Measurements from ENCODE around the gene ZC3H8.

The ZC3H8 gene

GRCh38 chr2:112194482-112194881, 60.4 kb downstream of the ZC3H8 start:
- no peak for DNase-seq

DNA sequence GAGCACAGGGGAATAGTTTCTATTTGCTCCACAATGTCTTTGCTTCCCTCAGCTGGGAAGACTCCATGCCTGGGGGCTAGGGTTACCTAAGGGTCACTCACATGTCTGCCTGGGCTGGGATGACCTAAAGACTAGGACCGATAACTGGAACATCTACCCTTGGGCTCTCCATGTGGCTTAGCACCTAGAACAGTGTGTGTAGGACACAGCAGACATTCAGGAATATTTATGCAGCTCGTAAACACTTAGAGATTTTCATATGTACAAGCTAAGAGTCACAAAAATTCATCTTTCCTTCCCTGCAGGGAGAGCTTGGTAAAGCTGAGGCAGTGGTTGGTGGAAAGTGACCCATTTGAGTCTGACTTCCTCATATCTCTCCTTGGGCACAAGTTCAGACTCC, 60.8 kb downstream of the ZC3H8 start:
- DNase-seq: no peak

- DNase-seq: peak; percentile 15
Observed at GRCh38 chr2:112189001-112189556, 65.8 kb downstream of the ZC3H8 start.

GRCh38 chr2:112187805-112188596, 66.8 kb downstream of the ZC3H8 start:
- DNase-seq: peak; percentile 86

DNA sequence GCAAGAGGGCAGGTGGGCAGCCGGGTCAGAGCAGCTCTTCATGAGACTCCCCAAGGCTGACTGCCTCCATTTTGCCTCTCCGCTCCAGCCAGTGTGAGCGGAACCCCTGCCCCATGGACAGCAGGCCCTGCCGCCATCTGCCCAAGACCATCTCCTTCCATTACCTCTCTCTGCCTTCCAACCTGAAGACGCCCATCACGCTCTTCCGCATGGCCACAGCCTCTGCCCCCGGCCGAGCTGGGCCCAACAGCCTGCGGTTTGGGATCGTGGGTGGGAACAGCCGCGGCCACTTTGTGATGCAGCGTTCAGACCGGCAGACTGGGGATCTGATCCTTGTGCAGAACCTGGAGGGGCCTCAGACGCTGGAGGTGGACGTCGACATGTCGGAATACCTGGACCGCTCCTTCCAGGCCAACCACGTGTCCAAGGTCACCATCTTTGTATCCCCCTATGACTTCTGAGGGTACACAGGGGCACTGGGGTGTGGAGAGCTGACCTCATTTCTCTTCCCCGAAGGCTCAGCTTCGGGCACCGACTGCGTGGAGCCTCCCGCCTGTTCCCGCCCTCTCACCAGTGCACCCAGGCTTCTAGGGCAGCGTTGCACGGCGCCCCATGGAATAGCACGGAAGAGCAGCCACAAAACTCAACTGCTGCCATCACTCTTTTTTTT, 67.7 kb downstream of the ZC3H8 start:
- DNase-seq: no peak

GRCh38 chr2:112185131-112185530, 69.7 kb downstream of the ZC3H8 start:
- DNase-seq: no peak

- no peak for DNase-seq
Observed at GRCh38 chr2:112184121-112184520, 70.7 kb downstream of the ZC3H8 start.

GRCh38 chr2:112183327-112184025, 71.4 kb downstream of the ZC3H8 start:
- DNase-seq: no peak

DNA sequence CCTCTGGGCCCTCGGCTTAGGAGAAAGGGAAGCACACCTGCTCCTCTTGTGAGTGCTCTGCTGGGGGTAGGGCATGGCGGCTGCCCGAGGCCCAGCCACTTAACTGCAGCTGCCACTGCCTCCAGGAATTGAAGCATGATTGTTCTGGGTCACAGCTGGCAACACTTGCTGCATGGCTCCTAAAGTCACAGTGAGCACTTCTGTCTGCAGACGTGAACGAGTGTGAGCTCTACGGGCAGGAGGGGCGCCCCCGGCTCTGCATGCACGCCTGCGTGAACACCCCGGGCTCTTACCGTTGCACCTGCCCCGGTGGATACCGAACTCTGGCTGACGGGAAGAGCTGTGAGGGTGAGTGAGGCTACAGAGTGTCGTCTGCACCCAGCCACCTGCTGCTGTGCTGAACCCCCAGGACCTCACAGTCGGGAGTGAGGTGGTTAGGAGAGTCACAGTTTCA, 72.2 kb downstream of the ZC3H8 start:
- peak; percentile 53 for DNase-seq

DNA sequence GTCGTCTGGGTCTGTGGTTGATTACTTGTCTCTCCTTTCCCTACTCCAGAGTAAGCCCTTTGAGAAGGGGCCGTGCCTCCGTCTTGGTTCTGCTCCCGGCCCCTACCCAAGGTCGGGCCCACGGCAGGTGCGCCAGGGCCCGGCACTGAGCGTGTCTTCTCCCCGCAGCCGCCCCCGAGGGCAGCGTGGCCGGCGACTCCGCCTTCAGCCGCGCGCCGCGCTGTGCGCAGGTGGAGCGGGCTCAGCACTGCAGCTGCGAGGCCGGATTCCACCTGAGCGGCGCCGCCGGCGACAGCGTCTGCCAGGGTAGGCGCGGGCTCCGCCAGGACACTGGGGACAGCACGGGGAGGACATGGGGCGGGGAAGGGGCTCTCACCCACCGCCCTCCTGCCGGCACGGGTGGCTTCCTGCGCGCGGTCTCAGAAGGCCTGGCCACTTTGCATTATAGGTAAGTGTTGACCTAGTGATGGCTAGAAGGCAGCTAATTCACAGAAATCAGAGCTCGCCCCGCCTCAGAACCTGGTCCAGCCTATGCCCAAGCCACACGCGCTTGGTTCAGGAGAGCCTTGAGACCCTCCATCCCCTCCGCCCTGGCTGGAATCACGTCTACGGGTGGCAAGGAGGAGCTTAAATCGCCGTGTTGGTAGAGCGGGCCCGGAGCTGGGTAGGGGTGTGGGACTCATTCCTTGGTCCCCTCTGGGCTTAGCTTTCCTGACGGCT, 73.1 kb downstream of the ZC3H8 start:
- DNase-seq: peak; percentile 65

DNA sequence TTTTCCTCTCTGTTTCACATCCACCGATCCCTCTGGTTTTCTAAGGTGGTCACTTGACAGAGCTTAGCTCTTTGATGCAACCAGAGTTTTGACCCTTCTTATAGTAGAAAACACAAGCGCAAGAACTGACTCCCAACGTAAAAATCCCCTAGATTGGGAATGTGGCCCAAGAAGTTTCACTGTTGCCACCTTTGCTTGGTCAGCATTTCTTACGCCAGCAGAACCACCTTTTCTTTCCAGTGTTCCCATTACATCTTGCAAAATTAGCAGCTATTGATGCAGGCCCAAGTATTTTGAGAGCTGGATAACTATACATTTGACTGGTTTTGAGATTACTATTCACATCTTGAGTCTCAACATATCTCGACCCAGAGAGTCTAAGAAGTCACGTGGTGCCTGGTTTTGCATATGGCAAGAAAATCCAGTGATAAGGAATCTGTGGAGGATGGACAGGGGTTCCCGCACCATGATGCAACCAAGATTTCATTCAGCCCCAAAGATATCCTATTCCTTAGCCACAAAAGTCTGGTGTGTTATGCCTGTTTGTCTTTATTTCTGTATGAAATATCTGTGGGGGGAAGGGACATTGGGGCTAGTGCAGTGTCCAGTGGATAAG, 78.8 kb downstream of the ZC3H8 start:
- no peak for DNase-seq

GRCh38 chr2:112175333-112175732, 79.5 kb downstream of the ZC3H8 start:
- no peak for DNase-seq

GRCh38 chr2:112174383-112174782, 80.5 kb downstream of the ZC3H8 start:
- no peak for DNase-seq

DNA sequence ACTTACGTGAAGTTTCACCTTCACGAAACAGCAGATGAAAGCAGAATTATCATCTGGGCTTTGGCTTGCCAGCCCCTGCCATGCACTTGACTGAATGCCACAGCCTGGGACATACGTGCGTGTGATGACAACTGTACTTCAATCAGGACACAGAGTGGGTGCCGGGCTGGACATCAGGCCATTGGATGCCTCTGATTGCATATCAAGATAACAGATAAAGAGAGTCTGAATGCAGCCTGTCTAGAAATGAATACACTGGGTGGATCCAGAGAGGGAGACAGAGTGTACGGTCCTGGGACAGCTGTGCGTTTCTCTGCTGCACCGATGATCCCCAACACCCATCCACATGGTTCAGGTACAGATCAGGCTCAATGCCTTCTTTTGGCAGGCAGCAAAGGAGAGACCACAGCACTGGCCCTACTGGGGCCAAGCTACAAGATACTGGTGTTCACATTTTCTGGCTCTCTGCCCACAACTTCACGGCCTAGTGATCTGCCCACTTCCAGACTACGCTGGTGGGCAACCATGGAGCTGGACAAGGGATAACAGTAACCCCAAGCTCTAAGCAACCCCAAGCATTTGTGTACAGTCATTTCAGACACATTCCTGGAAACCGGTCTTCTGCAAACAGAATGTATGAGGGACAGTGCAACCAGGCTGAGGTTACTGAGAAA, 81.1 kb downstream of the ZC3H8 start:
- DNase-seq: no peak

DNA sequence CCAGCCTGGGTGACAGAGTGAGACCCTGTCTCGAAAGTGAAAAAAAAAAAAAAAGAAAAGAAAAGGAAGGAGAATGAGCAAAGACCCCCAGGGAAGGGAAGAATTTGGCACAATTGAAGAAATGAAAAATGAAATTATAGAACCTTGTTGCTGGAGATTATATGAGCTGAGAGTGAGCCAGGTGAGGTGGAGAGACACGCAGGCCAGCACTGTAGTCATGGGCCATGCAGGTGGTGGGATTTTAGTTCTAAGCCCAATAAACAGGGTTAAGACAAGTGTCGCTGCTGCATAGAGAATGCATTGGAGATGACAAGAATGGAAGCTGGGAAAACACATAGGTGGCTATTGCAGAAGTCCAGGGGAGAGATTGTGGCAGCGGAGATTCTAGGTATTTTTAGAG, 84.3 kb downstream of the ZC3H8 start:
- no peak for DNase-seq

DNA sequence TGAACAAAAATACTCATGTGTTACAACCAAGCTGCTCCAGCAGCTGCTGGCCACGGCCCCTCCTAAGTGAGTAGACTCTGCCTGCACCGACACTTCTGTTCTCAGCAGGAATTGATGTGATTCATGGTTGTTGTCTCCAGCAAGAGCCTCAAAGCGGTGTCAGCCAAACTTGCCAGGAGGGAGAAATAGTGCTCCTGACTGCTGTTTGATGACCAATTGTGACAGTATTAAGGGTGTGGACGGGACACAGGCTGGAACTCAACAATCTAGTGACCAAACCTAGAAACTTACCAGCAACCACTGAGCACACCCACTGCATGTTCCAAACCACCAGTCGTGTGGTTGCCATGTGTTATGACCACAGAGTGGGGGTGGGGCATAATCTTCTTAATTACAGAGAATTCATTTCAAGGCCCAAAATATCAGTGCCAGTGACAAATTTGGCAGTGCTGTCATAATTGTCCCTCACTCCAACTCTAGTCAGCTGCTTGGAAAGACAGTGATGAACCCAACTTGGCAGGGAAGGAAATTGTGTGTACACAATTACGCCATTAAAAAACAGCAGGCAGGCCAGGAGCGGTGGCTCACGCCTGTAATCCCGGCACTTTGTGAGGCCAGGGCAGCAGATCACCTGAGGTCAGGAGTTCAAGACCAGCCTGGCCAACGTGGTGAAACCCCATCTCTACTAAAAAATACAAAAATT, 86.3 kb downstream of the ZC3H8 start:
- DNase-seq: no peak

GRCh38 chr2:112166806-112167499, 87.9 kb downstream of the ZC3H8 start:
- peak; percentile 26 for DNase-seq

DNA sequence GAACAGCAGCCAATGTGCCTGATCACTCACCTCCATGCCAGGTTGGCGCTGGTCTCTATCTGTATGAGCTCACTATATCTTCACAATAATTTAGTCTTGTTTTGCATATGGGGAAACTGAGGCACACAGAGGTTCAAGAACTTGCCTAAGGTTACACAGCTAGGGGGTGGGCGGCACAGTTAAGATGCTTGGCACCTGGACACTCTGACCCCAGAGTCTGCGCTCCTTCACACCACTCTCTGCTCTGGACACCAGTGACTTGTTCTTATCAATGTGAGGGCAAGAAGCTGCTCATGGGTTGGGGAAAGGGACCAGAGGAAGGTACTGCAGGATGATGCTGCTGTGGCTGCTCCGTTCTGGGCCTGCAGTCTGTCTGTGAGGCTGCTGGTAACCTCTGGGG, 89.5 kb downstream of the ZC3H8 start:
- DNase-seq: no peak

DNA sequence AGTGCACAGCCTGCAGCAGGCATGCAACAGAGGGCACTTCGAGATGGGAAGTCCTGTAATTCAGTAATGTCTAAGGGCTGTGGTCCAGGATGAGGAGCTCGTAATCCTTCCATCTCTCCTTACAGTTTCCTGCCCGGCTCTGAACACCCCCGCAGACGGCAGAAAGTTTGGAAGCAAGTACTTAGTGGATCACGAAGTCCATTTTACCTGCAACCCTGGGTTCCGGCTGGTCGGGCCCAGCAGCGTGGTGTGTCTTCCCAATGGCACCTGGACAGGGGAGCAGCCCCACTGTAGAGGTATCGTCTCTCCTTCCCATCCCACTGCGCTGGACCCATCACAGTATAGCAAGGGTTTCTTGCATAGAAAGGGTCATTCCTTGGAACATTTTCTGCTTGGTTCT, 90.0 kb downstream of the ZC3H8 start:
- DNase-seq: no peak

- DNase-seq: no peak
Observed at GRCh38 chr2:112163541-112163981, 91.3 kb downstream of the ZC3H8 start.
